ENCODE data around the gene OR1E2.

The OR1E2 gene

GRCh38 chr17:3389791-3390190 is 43.9 kb downstream of the OR1E2 start:
- DNase-seq = no peak

DNA sequence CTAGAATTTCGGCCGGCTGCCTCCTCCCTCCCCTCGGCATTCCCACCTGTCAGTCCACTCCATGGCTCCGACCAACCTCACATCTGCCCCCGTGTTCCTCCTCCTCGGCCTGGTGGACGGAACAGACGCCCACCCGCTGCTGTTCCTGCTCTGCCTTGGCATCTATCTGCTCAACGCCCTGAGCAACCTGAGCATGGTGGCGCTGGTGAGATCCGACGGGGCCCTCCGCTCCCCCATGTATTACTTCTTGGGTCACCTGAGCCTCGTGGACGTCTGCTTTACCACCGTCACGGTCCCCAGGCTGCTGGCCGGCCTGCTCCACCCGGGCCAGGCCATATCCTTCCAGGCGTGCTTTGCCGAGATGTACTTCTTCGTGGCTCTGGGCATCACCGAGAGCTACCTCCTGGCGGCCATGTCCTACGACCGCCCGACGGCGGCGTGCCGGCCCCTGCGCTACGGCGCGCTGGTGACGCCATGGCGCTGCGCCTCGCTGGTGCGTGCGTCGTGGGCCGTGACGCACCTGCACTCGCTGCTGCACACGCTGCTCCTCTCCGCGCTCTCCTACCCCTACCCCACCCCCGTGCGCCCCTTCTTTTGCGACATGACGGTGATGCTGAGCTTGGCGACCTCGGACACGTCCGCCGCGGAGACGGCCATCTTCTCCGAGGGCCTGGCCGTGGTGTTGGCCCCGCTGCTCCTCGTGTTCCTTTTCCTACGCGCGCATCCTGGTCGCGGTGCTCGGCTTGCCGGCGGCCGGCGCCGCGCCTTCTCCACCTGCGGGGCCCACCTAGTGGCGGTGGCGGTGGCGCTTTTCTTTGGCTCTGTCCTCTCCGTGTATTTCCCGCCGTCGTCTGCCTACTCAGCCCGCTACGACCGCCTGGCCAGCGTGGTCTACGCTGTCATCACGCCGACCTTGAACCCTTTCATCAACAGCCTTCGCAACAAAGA is 47.5 kb downstream of the OR1E2 start, which contains the start of gene OR3A2:
Gene OR3A2 (minus strand): TSS at position 440 of the 948 bp plus-strand sequence.
- DNase-seq = no peak

All from activated T-cell treated with anti-CD3 and anti-CD28 coated beads, Interleukin-2, amount 50 U/mL, for 1 hour (primary cell).